Stimulated activated memory B cell treated with anti-CD40 and anti-IgM and Interleukin-4, amounts not matched to agents 10 μg/mL and 1 μg/mL and 100 μg/mL, for 72 hours (primary cell): ENCODE measurements around the gene POLD3.

Source experiments
- ATAC-seq: fragments of 150-1000 bp; cut with Tn5 transposase; 2 replicates; pipeline ENCODE4 v1.10.0; 2021
- H3K27ac Mint-ChIP-seq: one replicate; pipeline ENCODE4 v1.8.0; 2022; ENCODE audit warnings: mild to moderate bottlenecking, mixed read lengths
- H3K27me3 Mint-ChIP-seq: one replicate; pipeline ENCODE4 v1.8.0; 2022; ENCODE audit warnings: mixed read lengths
- H3K36me3 Mint-ChIP-seq: one replicate; pipeline ENCODE4 v1.8.0; 2022; ENCODE audit warnings: mixed read lengths
- H3K4me1 Mint-ChIP-seq: one replicate; pipeline ENCODE4 v1.8.0; 2022; ENCODE audit warnings: mixed read lengths
- H3K4me3 Mint-ChIP-seq: one replicate; pipeline ENCODE4 v1.8.0; 2022; ENCODE audit warnings: mild to moderate bottlenecking, moderate library complexity, mixed read lengths
- H3K9me3 Mint-ChIP-seq: one replicate; pipeline ENCODE4 v1.8.0; 2022; ENCODE audit warnings: mixed read lengths

The POLD3 gene

GRCh38 chr11:74682731-74683278 lies 90.4 kb downstream of the POLD3 start:
- H3K27ac Mint-ChIP-seq: no peak overlapping the region

GRCh38 chr11:74683279-74683871 lies 91.0 kb downstream of the POLD3 start:
- Mint-ChIP-seq H3K9me3 (peaks cover 4% of the 10 kb centered on the region), H3K36me3 (no peaks in the 10 kb centered on the region), H3K4me1 (no peaks in the 10 kb centered on the region), H3K27me3 (peaks cover 44% of the 10 kb centered on the region), H3K27ac (no peak overlapping the region), H3K4me3 (no peak overlapping the region)
- no peak for ATAC-seq

More at GRCh38 chr11:74682731-74683278, 90.4 kb downstream of the POLD3 start:
- Mint-ChIP-seq H3K9me3 (peaks cover 4% of the 10 kb centered on the region), H3K4me3 (no peak overlapping the region), H3K4me1 (no peaks in the 10 kb centered on the region), H3K27me3 (peaks cover 44% of the 10 kb centered on the region), H3K36me3 (no peaks in the 10 kb centered on the region)
- ATAC-seq: no peak

GRCh38 chr11:74683941-74684481 lies 91.6 kb downstream of the POLD3 start:
- H3K27ac Mint-ChIP-seq: no peak overlapping the region
- H3K4me1 Mint-ChIP-seq: no peaks in the 10 kb centered on the region
- H3K4me3 Mint-ChIP-seq: no peak overlapping the region
- peaks cover 4% of the 10 kb centered on the region for H3K9me3 Mint-ChIP-seq
- no peak for ATAC-seq
- H3K36me3 Mint-ChIP-seq: no peaks in the 10 kb centered on the region
- peaks cover 44% of the 10 kb centered on the region for H3K27me3 Mint-ChIP-seq

- ATAC-seq: no peak
- peaks cover 4% of the 10 kb centered on the region for H3K9me3 Mint-ChIP-seq
- H3K4me1 Mint-ChIP-seq: no peaks in the 10 kb centered on the region
- peaks cover 43% of the 10 kb centered on the region for H3K27me3 Mint-ChIP-seq
- no peak overlapping the region for H3K27ac Mint-ChIP-seq
- no peak overlapping the region for H3K4me3 Mint-ChIP-seq
- no peaks in the 10 kb centered on the region for H3K36me3 Mint-ChIP-seq
Measured at GRCh38 chr11:74684661-74685060, 92.3 kb downstream of the POLD3 start.

GRCh38 chr11:74685338-74685737 lies 93.0 kb downstream of the POLD3 start:
- no peak overlapping the region for H3K4me3 Mint-ChIP-seq
- no peak for ATAC-seq
- H3K9me3 Mint-ChIP-seq: peaks cover 4% of the 10 kb centered on the region
- no peaks in the 10 kb centered on the region for H3K4me1 Mint-ChIP-seq
- no peaks in the 10 kb centered on the region for H3K36me3 Mint-ChIP-seq
- peaks cover 37% of the 10 kb centered on the region for H3K27me3 Mint-ChIP-seq
- no peak overlapping the region for H3K27ac Mint-ChIP-seq

- H3K36me3 Mint-ChIP-seq: no peaks in the 10 kb centered on the region
- H3K4me1 Mint-ChIP-seq: no peaks in the 10 kb centered on the region
- H3K27me3 Mint-ChIP-seq: peaks cover 31% of the 10 kb centered on the region
- ATAC-seq: peak; percentile 46
- peaks cover 4% of the 10 kb centered on the region for H3K9me3 Mint-ChIP-seq
- H3K4me3 Mint-ChIP-seq: no peak overlapping the region
- no peak overlapping the region for H3K27ac Mint-ChIP-seq
Measured at GRCh38 chr11:74685905-74686304, 93.5 kb downstream of the POLD3 start.

GRCh38 chr11:74686792-74687191 lies 94.4 kb downstream of the POLD3 start:
- Mint-ChIP-seq H3K9me3 (peaks cover 4% of the 10 kb centered on the region), H3K4me3 (no peak overlapping the region), H3K4me1 (no peaks in the 10 kb centered on the region), H3K36me3 (no peaks in the 10 kb centered on the region), H3K27ac (no peak overlapping the region), H3K27me3 (peaks cover 24% of the 10 kb centered on the region)
- ATAC-seq: no peak

GRCh38 chr11:74687237-74688023 lies 95.0 kb downstream of the POLD3 start:
- no peaks in the 10 kb centered on the region for H3K36me3 Mint-ChIP-seq
- peaks cover 17% of the 10 kb centered on the region for H3K27me3 Mint-ChIP-seq
- H3K9me3 Mint-ChIP-seq: peaks cover 4% of the 10 kb centered on the region
- H3K4me3 Mint-ChIP-seq: no peak overlapping the region
- no peak overlapping the region for H3K27ac Mint-ChIP-seq
- no peak for ATAC-seq
- no peaks in the 10 kb centered on the region for H3K4me1 Mint-ChIP-seq

- Mint-ChIP-seq H3K9me3 (peaks cover 4% of the 10 kb centered on the region), H3K27me3 (peaks cover 13% of the 10 kb centered on the region), H3K36me3 (no peaks in the 10 kb centered on the region), H3K4me3 (no peak overlapping the region), H3K4me1 (no peaks in the 10 kb centered on the region), H3K27ac (no peak overlapping the region)
- no peak for ATAC-seq
Measured at GRCh38 chr11:74689666-74690065, 97.3 kb downstream of the POLD3 start.

- H3K27ac Mint-ChIP-seq: no peak overlapping the region
- H3K4me1 Mint-ChIP-seq: no peaks in the 10 kb centered on the region
- H3K4me3 Mint-ChIP-seq: no peak overlapping the region
- peaks cover under 1% of the 10 kb centered on the region for H3K9me3 Mint-ChIP-seq
- H3K27me3 Mint-ChIP-seq: peaks cover 14% of the 10 kb centered on the region
- ATAC-seq: no peak
- no peaks in the 10 kb centered on the region for H3K36me3 Mint-ChIP-seq
Measured at GRCh38 chr11:74691755-74692154, 99.4 kb downstream of the POLD3 start.
